ENCODE data around the gene IDI1. TPM values are rescaled to one million over a fixed set of nuclear protein-coding genes. Genes with fewer than 3 reads are reported as not detected.

IDI1 gene
- total RNA-seq, result 200 and 234 TPM in 2 replicates

DNA sequence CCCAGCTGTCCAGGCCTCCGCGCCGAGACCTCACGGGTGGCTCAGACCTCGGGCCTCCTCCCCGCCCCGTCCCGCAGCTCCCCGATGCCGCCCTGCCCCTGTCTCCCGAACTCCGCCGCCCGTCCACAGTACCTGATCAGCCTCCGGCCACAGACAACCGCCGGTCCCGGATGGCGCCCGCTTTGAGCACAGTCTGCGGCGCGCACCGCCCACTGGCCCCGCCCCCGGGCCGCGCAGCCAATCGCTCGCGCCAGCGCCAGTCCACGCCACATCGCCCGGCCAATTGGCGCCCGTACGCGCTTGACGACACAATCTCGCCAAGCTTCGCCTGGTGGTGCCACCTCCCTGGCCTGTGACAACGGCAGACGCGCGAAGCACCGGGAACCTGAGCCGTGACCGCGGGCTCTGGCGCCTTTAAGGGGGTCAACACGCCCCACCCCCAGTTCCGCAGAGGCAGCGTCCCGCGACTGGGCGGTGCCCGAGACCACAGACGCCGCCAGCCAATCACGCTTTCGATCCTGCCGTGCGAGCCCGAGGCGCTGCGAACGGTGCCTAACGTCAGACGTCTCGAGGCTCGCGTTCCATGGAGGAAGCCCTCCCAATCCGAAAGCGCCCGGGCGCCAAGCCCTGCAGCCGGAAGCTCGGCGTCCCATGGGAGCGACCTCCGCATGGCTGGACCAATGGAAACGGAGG, at the start of gene IDI1:
IDI1 (minus strand) TSS at position 388 of the 693 bp plus-strand sequence; CDS start at position 272, 116 bp downstream.

DNA sequence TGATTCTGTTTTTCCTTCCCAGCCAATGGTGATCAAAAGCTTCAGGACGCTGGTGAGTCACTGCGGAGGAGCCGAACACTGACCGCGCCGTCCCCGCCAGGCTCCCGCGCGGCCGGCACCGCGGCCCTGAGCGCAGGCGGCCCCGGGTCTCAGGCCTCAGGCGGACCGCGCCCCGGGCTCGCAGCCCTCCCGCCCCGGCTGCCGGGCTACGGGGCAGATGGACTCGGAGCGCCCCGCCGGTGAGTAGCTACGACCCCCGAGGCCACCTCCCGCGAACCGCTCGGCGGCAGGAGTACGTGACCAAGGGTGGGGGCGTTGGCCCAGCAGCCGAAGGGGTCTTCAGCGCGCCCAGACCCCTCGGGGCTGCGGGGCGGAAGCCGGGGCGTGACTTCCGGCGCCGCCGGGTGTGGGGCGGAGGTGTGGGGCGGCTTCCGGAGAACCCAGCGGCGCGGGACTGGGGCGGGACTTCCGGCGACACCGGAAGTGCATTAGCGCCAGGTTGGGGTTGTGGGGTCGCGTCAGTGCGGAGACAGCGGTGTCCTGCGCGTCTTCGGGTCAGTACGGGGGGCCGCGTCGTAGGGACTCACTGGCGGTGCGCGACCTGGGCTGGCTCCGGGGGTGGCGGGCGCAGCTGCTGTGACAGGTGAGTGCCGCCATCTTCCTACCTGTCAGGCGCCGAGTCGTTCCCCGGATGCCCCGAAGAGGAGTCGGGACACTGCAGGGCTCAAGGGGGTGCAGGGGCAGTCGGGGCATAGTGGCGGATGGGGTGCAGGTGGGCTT, 7.6 kb upstream of the IDI1 start, which contains the start of gene WDR37:
WDR37 (plus strand) TSS at position 60 of the 780 bp plus-strand sequence. CDS start 15,771 bp downstream, outside the sequence.

DNA sequence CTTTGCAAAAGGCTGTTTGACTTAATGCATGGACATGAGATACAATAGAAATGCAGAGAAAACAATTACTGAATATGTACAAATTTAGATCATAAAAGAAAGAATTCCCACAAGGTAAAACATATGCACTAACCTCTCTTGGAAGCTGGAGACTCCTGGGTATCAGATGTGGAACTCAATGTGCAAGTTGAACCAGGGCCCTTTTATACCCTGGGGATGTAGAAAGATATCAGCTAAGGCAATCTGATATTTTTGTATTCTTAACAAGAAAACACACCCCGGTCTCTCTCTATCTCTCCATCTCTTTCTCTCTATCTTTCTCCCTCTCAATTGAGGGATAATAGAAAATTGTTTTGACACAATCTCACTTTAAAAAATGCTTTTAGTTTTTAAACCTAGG, 23.2 kb downstream of the IDI1 start, which contains the start of gene IDI2:
IDI2 (minus strand) TSS at position 177 of the 400 bp plus-strand sequence. CDS start 1,136 bp downstream, outside the sequence.

Other genes starting within 250 kb of the IDI1 start
- gene LARP4B, start 117.4 kb downstream of the IDI1 start, total RNA-seq, result 24.5 and 30.8 TPM in 2 replicates
- gene GTPBP4, start 60.7 kb downstream of the IDI1 start, total RNA-seq, result 22.5 and 29.6 TPM in 2 replicates
- gene IDI2, start 23.3 kb downstream of the IDI1 start, total RNA-seq, result not detected in 2 replicates
- gene WDR37, start 7.3 kb upstream of the IDI1 start, total RNA-seq, result 15.6 and 23.0 TPM in 2 replicates